ENCODE measurements around the gene RASSF4.

DNA sequence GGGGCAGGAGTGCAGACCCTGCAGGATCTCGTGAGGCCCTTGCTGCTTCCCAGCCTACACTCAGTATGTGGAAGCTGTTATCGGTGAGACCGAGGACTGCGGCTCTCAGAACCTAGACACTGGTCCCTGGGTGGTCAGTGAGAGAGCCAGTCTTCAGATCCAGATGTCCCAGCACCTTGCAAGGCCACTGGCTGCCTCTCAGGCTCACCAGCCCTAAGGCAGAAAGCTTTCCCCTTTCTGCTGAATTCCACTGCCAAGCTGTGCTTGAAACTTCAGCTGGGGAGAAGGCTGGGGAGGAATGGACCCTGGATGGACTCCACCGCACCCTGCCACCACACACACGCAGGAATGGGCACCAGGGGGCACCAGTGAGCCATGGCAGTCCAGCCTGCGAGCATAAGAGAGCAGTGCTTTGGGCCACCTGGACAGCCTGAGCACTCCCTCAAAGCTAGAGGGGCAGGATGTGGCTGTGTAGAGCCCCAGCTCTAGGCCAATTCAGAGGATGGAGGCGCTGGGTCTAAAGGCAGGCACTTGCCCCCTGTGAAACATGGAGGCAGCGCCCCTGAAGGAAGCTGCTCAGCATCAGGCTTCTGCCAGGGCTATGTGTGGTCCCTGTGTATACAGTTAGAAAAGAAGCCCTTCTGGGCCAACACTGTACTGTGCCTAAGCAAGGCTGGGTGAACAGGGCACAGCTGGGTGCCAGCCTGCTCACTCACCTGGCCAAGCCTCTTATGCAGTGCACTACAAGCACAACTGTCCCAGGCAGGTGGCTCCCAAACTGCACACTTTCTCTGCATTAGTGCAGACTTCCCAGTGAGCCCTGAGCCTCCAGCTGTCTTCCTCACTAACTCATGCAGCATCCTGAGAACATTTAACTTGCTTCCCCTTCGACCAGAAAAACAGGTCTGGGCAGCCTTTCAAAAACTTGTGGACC, 26.8 kb upstream of the RASSF4 start:
- TF ChIP-seq GATA2 (IDR thresholded peaks at IDR 0.05; ENCODE audit: low read depth, low read length): no peak
- no peak for TF ChIP-seq GATA3 (IDR thresholded peaks at IDR 0.05; ENCODE audit: low read depth, low read length)

Data from SH-SY5Y (cell line).